Right lung (tissue), 5 donors: ENCODE data around the gene SAMD13. TPM values are rescaled to one million over a fixed set of nuclear protein-coding genes. Genes with fewer than 3 reads are reported as not detected.
"Not testable (repeated sequence)": the region's sequence is repeated elsewhere in the genome, so short reads cannot be mapped to it uniquely, and the experiment has no call there.

Source experiments
- DNase-seq, 2 donors: peaks; one replicate each; pipeline ENCODE4 v3.0.0-alpha.2; 2013
- polyA plus RNA-seq, 5 donors: library from polyadenylated mRNA; unstranded; fragments of 120-200 nt; gene quantifications; one replicate each; pipeline versions ENCODE4 v1.2.1 to v1.2.3, GENCODE V29; 2013; ENCODE audit warnings: inconsistent platforms in 1 of 5, low replicate concordance in 1 of 5; ENCODE audit not compliant: insufficient read length in 5 of 5, insufficient read depth in 1 of 5

The SAMD13 gene
- polyA plus RNA-seq, 5 donors = 6.9 to 11.3 (median 8.8) TPM

DNA sequence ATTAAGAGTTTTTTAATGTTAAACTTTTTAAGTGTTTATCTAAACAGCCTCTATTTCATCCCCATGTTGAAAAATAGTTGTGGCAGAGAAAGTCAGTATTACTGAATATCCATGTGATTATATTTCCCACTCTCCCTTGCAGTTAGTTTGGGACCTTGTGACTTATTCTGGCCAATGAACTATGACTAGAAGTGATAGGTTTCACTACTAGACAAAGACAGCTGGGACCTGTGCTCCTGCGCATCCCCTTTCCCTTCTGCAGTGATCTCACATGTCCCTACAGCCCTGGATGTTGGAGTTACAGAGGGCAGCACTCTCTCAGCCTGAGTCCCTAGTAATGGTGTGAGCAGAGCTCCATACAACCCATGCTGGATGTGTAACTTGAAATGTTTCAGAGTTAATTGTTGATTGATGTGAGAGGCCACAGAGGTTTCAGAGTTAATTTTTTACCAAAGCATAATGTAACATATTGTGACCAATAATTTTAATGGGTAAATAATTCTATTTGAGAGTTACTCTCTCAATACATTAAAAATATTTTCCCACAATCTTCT is 18.7 kb upstream of the SAMD13 start:
- DNase-seq = no peak

DNA sequence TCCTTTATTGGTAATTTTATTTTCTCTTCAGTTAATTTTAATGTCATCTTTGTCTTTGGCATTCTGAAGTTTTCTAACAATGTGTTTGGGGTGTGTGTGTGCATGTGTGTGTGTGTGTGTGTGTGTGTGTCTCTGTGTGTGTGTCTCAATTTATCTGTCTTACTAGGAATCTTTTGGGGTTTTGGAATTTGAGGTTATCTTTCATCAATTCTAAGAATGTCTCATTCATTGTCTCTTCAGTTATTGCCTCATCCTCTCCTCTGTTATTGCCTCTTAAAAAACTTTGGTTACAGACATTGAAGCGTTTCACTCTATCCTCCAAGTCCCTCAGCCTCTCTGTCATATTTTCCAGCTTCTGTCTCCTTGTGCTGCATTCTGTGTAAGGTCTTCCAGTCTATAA is 18.1 kb upstream of the SAMD13 start:
- DNase-seq = no peak

DNA sequence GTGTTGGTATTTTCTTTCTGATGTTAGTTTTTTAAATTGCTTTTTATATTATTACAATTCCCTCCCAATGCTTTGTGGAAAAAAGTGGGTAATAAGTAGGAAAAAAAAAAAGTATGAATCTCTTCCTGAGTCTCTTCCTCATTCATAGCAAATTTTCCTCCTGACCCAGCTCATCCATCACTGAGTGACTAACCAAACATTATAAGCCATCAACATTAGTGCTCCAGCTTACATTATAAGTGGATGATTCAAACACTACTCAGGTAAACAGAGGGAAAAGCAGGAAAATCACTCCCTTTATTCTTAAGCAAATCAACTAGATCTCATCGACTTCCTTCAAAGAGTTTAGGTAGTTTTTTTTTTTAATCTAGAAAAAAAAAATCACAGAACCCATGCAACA is 15.4 kb upstream of the SAMD13 start:
- no peak for DNase-seq

DNA sequence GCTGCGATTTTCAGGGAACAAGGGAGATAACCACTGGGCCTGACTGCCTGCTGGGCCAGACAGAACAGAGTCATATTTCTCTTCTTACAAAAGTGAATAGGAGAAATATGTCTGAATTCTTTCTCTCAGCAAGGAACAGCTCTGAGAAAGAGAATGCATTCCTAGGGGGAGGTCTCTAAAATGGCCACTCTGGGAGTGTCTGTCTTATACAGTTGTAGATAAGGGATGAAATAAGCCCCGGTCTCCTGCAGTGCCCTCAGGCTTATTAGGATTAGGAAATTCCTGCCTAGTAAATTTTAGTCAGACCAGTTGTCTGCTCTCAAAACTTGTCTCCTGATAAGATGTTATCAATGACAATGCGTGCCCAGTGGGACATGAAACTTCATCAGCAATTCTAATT is 14.1 kb upstream of the SAMD13 start:
- not testable (repeated sequence) for DNase-seq

DNA sequence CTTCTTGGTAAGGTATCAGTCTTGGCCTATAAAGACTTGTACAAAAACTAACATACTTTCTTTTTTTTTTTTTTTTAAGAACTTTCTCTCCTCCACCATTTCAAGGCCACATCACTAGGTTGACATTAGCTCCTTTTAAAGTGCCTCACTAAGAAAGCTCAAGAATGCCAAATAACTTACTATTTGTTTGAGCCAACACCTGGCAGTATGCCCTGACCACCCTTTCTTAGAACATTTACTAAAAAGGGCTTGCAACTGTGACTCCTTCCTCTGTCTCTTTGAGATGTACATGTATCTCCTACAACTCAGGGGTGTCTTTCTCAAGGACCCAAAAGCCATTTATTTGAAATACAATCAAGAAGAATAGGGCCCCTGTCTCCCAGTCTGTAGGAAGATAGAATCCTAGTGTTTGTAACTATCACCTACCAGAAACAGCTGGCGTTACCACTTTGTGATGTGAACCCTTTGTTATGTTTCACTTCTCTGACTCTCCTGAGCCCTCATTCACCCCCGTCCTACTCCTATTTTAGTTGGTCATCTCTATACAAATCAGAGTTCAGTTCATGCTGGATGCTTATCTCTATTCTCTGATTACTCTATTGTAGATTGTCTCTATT is 12.2 kb upstream of the SAMD13 start:
- no peak for DNase-seq

DNA sequence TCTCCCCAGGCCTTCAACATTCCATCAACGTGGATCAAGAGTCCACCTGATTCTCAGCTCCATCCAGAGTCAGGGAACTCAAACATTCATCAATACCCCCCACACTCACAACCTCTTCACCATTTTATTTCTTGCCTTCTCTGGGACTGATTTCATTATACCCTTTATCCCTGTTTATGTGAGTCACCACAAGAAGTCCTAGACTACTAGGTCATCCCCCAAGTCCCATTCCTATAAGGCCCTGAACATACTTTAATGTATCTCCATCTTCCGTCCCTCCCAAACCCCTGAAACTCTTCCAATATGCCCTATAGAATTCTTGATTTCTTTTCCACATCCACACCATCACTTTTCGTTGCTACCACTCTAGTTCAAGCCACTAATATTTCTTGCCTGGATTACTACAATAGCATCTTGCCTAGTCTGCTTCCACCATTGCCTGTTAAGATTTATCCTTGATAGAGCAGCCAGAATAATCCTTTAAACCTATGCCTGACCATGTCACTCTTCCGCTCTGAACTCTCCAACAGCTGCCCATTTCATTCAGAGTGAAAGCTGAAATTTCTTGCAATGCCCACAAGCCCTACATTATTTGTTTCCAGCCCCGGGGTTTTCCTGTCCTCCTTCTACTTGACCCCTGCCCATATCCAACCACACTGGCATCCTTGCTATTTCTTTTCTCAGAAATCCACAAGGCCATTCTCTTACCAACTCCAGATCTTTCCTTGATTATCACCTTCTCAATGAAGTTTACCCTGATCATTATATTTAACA is 9.4 kb upstream of the SAMD13 start:
- DNase-seq = no peak

DNA sequence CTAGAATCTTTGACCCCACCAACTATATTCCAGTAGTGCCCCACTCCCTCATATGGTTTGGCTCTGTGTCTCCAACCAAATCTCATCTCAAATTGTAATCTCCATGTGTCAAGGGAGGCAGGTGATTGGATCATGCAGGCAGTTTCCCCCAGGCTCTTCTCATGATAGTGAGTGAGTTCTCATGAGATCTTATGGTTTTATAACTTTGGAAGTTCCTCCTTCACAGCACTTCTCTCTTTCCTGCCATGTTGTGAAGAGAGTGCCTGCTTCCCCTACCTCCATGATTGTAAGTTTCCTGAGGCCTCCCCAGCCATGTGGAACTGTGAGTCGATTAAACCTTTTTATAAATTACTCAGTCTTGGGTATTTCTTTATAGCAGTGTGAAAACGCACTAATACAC is 7.7 kb upstream of the SAMD13 start:
- no peak for DNase-seq

DNA sequence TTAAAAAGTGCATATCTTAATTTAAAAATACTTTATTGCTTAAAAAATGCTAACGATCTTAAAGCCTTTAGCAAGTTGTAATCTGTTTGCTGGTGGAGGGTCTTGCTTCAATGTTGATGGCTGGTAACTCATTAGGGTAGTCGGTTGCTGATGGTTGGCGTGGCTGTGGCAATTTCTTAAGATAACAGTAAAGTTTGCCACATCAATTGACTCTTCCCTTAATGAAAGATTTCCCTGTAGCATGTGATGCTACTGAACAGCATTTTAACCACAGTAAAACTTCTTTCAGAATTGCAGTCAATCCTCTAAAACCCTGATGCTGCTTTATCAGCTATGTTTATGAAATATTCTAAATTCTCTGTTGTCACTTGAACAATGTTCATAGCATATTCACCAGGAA is 6.8 kb upstream of the SAMD13 start:
- no peak for DNase-seq

DNA sequence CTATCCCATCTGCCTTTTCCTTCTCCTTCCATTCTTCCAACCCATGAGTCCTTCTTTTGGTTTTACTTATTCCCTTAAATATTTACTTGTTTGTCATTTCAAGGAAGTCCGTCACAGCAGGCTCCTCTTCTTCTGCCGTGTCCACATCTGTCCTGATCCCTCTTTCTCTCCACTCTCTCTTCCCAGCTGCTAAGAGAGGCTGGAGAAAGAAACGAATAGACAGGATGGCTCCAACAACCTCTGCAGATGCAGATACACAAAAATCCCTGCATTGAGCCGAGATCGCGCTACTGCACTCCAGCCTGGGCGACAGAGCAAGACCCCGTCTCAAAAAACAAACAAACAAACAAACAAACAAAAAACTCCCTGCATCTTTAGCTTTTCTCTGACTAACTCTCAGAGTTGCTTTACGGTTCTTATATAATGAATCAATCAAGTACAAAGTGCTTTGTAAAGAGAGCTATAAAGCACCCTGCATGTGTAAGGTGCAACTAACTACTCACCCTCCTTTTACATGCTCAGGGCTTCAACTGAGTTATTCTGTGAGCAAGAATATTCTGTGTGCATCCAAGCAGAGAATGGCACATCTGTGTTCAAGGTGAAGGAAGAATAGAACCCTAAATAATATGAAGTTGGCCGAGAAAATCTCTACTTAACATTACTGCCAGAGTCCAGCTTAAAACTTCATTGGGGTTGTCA is 3.8 kb upstream of the SAMD13 start:
- DNase-seq = no peak

DNA sequence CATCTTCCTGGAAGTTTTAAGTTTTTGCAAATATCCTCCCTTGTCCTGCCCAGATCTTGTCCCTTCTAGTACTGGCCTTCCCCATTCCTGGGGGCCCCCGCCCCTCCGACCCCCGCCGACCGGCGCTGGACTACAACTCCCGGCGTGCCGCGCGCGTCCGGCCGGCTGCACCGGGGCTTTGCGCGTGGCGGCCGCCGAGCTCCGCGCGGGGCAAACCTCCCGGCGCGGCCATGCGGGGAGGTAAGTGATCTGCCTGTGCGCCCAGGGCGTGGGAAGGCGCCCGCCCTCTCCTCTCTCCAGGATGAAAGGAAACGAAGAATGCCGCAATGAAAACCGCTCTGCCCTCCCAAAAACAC is 3.2 kb upstream of the SAMD13 start:
- peak; percentile 45 to 57 for DNase-seq

DNA sequence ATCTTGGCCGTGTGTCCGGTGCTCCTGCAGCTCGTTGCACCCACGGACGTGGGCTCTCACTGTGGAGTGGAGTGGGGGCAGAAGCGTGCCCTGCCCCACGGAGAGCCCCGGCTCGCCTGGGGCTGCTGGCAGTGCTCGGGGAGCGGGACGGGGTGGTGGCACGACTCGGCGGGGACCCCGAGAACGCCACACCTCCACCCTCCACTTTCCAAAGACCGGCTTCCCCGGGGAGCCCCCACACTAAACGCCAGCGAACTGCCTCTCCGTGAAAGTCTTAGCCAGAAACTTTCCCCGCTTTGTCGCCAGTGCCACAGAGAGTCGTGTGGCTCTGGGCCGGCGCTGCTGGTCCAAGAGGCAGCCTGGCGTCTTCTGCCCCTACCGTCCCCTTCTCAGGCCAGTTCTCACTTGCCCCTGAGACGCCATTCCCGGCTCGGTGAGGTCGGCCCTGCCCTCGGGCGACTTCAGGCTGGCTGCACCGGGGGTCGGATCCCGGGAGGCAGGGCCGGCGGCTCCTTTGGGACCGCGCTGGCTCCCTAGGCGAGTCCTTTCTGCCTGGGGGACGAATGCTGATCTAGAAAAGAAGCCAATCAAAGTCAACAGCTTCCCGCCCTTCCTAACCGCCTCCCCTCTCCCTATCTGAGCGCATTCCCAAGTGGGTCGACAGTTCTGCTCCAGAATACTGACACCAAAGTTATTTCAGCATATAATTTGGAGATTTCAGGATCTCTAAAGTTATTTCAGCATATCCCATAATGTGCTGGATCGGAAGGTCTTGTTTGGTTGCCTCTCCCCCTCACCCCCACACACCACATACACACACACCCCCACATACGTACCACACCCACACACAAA is 2.6 kb upstream of the SAMD13 start:
- peak; percentile 51 to 58 for DNase-seq

DNA sequence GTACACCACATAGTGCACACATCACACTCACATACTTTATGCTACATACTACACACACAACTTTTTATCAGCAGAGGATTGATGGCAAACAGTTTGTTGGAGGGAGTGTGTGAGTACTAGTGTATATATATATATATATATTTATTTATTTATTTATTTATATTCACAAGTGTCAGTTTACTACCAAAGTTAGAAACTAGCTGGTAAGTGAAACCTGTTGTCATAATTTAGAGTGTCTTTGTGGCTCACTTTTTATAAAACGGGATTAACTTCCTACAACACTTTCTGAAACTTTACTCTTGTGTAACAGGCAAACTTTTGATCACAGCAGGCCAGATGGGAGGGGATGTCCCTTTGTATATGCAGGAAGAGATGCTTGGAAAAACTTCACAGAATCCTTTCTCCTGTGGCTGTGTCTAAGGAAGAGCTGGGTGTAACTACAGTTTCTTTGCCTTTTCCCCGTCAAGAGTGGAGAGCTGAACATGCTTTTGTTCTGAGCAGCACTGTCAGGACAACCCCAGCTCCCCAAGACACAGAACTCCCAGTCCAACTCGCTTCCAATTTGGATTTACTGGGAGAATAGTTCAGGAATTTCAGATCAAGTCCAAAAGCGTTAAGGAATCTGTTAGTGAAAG is 1.9 kb upstream of the SAMD13 start:
- peak in 1 of 2 donors; percentile 36 for DNase-seq

DNA sequence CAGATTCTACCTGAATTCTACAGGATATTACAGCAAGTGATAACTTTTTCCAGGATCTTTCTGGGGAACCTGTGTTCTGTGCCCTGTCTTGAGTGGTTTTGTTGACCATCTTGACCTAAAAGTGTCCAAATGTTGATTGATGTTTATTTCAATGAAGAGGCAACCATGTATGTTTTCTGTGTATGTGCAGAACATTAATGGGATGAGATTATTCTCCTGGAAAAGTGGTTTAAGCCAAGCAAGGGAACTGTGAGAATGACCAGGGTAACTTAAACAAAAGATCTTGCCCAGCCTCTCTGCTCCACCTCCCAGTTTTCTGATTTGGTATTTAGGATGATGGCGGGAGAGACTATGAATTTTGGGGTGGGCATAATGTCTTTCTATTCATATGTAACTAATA is 1.0 kb upstream of the SAMD13 start:
- DNase-seq = no peak

DNA sequence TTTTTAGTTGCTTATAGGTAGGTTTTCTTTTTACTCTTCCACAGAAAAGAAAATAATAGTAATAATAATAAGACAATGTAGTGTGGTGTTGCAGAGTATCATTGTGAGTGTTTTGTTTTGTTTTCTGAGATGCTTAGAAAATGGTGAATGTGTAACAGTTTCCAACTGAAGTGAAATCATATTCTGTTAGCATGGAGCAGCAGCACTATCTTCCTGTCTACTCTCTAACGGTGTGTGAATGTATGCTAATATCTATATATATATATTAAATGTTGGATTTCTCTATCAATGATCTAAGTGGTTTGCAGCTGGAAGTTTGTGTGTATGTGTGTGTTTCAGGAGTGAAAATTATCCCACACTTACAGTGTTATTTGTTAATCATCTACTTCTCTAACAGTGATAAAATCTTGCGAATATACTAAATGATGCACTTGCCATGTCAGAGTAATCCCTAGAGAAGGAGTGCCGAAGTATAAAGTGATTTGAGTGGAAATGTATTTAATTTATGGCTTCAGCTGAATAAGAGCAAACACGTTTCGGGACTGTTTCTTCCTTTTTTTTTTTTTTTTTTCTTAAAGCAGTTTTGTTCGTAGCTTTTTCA is 377 bp downstream of the SAMD13 start:
- DNase-seq = no peak

DNA sequence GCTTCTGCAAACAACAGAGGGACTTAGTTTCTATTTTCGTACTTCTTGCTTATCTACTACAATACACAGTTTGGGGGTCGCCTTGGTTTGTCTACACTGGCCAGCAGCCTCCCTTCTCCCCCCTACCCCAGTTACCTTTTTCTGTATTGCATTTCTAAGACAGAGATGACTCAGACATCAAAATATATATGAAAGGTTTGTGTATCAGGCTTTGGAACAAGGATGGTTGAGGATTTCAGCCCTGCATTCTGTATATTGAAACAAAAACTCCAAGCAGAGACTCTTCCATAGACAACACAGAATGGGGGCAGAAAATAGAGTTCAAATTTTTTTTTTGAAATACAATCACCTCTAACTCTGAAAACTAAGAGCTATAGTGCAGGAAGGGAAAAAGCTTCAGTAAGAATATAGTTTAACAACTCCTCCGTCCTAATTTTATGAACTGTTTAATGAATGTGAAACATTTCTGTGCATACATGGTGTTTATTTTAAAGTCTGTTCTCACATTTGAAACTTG is 1.9 kb downstream of the SAMD13 start:
- no peak for DNase-seq

DNA sequence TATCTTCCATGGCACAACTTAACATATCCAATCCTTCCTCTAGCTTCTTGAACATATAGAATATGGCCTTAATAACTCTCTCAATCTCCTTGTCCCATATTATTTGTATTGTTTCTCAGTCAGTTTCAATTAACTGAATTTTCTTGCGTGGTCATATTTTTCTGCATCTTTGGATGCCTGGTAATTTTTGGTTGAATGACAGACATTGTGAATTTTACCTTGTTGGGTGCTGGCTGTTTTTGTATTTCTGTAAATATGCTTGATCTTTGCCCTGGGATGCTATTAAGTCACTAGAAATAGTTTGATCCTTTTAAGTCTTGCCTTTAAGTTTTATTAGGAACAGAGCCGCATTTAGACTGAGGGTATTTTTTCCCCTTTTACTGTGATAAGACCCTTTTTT is 5.9 kb downstream of the SAMD13 start:
- no peak for DNase-seq

DNA sequence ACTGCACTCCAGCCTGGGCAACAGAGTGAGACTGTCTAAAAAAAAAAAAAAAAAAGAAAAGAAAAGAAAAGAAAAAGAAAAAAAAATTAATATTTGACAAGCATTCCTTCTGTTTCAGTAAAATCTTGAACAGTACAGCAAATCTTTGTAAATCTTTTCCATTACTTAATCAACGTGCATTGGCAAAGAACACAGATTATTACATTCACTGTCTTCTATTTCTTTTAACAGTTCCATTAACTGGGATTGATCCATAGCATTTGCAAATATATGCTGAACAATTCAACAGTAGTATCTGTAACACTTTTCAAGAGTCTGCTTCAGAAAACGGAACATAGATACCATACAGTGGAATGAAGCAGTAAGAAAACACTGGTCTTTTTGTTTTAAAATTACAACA is 9.8 kb downstream of the SAMD13 start:
- DNase-seq = no peak

DNA sequence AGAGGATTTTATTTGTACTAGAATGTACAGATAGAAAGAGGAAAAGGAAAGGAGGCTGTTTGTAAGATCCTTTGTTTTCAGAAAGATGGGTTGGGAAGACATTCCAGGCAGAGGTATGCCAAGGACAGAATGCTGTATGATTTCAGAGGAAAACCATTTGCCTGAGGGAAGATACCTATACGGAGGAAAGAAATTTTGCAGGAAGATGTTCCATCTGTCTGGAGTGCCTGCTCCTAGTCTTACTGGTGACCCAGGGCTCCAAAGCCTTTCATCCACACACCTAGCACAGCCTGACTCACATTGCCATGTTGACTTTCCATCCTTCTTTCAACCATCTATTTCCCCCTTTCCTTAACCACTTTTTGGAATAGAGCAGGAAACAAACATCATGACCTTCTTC is 18.2 kb downstream of the SAMD13 start:
- no peak for DNase-seq

DNA sequence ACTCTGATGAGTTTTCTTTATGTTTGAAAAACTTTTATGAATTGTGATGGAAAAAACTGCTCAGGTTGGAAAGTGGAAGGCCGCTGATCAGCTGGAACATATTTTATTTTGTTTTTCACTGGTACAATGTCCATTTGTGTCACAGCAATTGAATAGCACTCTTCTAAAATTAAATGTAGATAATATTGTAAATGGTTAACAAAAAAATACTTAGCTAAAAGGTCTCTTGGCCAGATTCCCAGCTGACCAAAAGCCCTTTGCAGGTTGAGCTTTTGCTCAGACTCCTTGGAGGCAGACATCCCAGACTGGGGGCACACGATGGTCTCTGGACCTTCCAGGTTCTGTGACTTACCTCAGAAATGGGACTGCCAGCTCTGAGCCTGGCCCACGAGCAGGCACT is 26.3 kb downstream of the SAMD13 start:
- DNase-seq = no peak

DNA sequence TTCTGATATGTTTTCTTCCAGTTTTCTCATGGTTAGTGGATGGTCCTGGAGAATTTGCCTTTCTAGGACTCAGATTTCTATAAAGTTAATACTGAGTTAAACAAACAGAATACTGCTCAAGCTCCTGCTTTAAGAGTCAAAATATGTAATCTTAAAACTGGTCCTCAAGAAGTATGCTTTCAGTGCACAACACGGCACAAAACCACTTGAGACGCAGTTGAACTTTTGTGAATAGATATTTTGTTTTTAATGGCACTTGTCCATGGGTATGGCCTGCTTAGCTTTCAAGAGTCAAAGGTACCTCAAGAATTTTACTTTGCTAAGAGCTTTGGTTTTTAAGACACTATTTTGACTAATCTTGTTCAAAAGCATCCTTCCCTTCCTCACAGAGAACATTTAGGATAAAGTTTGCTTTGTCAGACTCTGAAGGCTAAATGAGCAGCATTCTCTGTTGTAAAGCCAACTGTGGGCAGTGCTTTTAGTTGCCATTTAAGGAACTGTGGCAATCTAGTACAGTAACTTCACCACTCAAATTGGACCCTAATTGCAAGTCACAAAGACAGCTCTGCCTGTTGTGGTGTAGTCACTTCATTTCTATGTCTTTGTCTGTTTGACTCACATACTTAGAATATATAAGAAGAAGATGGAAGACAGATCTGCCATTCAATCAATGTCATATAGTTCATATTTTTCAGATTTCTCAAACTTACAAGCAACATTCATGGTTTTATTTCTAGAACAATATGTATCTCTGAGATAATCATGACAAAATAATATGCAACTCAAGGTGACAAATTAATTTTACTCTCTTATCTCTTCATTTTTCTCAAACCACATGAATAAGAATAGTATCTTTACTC is 28.8 kb downstream of the SAMD13 start:
- peak; percentile 44 to 46 for DNase-seq
